HL-60 (cell line): ENCODE measurements around the gene TPP1.

Experiments
- SPI1 ChIP-seq: IDR thresholded peaks from 2 replicates; pipeline ENCODE4 v1.6.1; 2012; ENCODE audit warnings: low read depth, mild to moderate bottlenecking, borderline replicate concordance
- TF ChIP-seq, protein P1 (sequence below): IDR thresholded peaks from one replicate; pipeline ENCODE4 v1.5.1; 2011; ENCODE audit warnings: low read length, control low read depth, inconsistent platforms; ENCODE audit not compliant: insufficient read depth
- TF ChIP-seq, protein P2 (sequence below): IDR thresholded peaks from 2 replicates; pipeline ENCODE4 v1.6.1; 2012; ENCODE audit warnings: low read depth; ENCODE audit not compliant: insufficient replicate concordance

GRCh38 chr11:6654281-6655019 is 35.2 kb upstream of the TPP1 start:
- TF ChIP-seq, protein P1, sequence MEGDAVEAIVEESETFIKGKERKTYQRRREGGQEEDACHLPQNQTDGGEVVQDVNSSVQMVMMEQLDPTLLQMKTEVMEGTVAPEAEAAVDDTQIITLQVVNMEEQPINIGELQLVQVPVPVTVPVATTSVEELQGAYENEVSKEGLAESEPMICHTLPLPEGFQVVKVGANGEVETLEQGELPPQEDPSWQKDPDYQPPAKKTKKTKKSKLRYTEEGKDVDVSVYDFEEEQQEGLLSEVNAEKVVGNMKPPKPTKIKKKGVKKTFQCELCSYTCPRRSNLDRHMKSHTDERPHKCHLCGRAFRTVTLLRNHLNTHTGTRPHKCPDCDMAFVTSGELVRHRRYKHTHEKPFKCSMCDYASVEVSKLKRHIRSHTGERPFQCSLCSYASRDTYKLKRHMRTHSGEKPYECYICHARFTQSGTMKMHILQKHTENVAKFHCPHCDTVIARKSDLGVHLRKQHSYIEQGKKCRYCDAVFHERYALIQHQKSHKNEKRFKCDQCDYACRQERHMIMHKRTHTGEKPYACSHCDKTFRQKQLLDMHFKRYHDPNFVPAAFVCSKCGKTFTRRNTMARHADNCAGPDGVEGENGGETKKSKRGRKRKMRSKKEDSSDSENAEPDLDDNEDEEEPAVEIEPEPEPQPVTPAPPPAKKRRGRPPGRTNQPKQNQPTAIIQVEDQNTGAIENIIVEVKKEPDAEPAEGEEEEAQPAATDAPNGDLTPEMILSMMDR = no peak
- TF ChIP-seq SPI1 = no peak
- TF ChIP-seq, protein P2, sequence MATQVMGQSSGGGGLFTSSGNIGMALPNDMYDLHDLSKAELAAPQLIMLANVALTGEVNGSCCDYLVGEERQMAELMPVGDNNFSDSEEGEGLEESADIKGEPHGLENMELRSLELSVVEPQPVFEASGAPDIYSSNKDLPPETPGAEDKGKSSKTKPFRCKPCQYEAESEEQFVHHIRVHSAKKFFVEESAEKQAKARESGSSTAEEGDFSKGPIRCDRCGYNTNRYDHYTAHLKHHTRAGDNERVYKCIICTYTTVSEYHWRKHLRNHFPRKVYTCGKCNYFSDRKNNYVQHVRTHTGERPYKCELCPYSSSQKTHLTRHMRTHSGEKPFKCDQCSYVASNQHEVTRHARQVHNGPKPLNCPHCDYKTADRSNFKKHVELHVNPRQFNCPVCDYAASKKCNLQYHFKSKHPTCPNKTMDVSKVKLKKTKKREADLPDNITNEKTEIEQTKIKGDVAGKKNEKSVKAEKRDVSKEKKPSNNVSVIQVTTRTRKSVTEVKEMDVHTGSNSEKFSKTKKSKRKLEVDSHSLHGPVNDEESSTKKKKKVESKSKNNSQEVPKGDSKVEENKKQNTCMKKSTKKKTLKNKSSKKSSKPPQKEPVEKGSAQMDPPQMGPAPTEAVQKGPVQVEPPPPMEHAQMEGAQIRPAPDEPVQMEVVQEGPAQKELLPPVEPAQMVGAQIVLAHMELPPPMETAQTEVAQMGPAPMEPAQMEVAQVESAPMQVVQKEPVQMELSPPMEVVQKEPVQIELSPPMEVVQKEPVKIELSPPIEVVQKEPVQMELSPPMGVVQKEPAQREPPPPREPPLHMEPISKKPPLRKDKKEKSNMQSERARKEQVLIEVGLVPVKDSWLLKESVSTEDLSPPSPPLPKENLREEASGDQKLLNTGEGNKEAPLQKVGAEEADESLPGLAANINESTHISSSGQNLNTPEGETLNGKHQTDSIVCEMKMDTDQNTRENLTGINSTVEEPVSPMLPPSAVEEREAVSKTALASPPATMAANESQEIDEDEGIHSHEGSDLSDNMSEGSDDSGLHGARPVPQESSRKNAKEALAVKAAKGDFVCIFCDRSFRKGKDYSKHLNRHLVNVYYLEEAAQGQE = no peak
